HEK293 (cell line): ENCODE measurements around the gene CPNE4.

Experiments
- ZEB2 ChIP-seq: fragments of 450-650 bp; formaldehyde crosslinking; IDR thresholded peaks from 2 replicates; pipeline ENCODE4 v1.5.1; 2016; ENCODE audit warnings: missing biosample characterization, missing genetic modification characterization
- ZNF121 ChIP-seq: fragments of 450-650 bp; formaldehyde crosslinking; IDR thresholded peaks from 2 replicates; pipeline ENCODE4 v1.5.1; 2016; ENCODE audit warnings: missing biosample characterization, missing genetic modification characterization
- ZNF324 ChIP-seq: fragments of 450-650 bp; formaldehyde crosslinking; IDR thresholded peaks from 2 replicates; pipeline ENCODE4 v1.5.1; 2016; ENCODE audit warnings: missing biosample characterization, missing genetic modification characterization
- ZNF624 ChIP-seq: fragments of 450-650 bp; formaldehyde crosslinking; IDR thresholded peaks from 2 replicates; pipeline ENCODE4 v1.5.1; 2017; ENCODE audit warnings: missing biosample characterization, missing genetic modification characterization
- TF ChIP-seq, protein P1 (sequence below): fragments of 450-650 bp; formaldehyde crosslinking; IDR thresholded peaks from 2 replicates; pipeline ENCODE4 v1.5.1; 2016; ENCODE audit warnings: missing biosample characterization, missing genetic modification characterization

GRCh38 chr3:131605916-131606315, 428.9 kb downstream of the CPNE4 start:
- no peak for TF ChIP-seq ZEB2 (tag by site-specific recombination)
- no peak for TF ChIP-seq ZNF324 (tag by site-specific recombination)
- no peak for TF ChIP-seq ZNF624 (tag by site-specific recombination)
- no peak for TF ChIP-seq ZNF121 (tag by site-specific recombination)
- TF ChIP-seq, protein P1, sequence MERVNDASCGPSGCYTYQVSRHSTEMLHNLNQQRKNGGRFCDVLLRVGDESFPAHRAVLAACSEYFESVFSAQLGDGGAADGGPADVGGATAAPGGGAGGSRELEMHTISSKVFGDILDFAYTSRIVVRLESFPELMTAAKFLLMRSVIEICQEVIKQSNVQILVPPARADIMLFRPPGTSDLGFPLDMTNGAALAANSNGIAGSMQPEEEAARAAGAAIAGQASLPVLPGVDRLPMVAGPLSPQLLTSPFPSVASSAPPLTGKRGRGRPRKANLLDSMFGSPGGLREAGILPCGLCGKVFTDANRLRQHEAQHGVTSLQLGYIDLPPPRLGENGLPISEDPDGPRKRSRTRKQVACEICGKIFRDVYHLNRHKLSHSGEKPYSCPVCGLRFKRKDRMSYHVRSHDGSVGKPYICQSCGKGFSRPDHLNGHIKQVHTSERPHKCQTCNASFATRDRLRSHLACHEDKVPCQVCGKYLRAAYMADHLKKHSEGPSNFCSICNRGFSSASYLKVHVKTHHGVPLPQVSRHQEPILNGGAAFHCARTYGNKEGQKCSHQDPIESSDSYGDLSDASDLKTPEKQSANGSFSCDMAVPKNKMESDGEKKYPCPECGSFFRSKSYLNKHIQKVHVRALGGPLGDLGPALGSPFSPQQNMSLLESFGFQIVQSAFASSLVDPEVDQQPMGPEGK (tag by site-specific recombination): no peak
